GM18868 (cell line): ENCODE data around the gene LILRB4.
"Not testable (repeated sequence)": the region's sequence is repeated elsewhere in the genome, so short reads cannot be mapped to it uniquely, and the experiment has no call there.

Experiments
- ATAC-seq: cut with Tn5 transposase; IDR thresholded peaks from one replicate; pipeline ENCODE4 v1.9.1; 2021; ENCODE audit warnings: mild to moderate bottlenecking, moderate library complexity; ENCODE audit not compliant: unreplicated experiment

LILRB4 gene

GRCh38 chr19:54648129-54648528 lies 14.7 kb upstream of the LILRB4 start:
- ATAC-seq, result no peak

DNA sequence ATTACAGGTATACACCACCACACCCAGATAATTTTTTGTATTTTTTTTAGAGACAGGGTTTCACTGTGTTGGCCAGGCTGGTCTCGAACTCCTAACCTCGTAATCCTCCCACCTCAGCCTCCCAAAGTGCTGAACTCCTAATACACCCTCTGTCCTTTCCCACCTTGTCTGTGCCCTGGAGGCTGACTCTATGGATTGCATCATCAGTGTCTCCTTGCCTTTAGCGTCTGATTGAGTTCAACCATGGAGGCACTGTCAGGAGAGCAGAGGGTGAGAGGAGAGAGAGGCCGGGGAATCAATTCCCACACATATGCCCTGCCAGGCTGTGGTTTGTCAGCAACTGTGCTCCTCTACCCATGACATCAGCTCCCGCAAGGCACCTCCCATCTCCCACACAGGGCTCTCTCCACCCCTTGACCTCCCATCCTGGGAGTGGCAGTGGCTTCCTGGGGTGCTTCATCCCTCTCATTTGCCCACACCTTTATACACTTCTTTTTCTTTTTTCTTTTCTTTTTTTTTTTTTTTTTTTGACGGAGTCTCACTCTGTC lies 12.6 kb upstream of the LILRB4 start:
- no peak for ATAC-seq

DNA sequence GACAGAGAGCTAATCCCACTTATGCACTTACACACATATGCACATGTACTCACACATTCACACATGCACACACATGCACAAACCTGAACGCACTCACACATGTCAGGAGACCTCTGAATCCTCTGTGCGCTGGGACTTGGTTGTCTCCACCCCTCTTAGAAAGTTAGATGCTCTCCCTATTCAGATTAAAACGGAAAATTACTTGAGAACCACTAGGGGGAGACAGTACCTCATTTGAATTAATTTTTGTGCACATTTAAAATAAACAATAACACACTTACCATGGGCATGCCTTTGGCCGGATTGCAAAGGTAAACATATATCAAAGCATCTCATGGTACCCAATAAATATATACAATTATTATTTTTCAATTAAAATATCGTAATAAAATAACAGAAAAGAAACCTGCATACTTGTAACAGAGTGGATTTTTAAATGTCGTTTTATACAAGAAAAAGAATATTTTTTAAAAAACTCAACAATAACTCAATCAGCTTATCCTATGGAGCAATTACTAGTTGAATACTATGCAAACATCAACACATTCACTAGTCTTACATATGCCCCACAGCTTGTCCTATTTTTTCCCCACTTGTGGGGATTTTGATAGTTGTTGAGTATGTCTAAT lies 9.5 kb upstream of the LILRB4 start:
- no peak for ATAC-seq

GRCh38 chr19:54654447-54655321 lies 8.1 kb upstream of the LILRB4 start:
- ATAC-seq, result no peak

GRCh38 chr19:54659300-54659699 lies 3.5 kb upstream of the LILRB4 start:
- no peak for ATAC-seq

GRCh38 chr19:54660306-54660705 lies 2.5 kb upstream of the LILRB4 start:
- ATAC-seq, result no peak

GRCh38 chr19:54660964-54661363 lies 1.8 kb upstream of the LILRB4 start:
- no peak for ATAC-seq

GRCh38 chr19:54661846-54662481 lies 821 bp upstream of the LILRB4 start:
- ATAC-seq, result no peak

GRCh38 chr19:54665530-54665929 lies 2.7 kb downstream of the LILRB4 start:
- no peak for ATAC-seq

GRCh38 chr19:54667217-54667616 lies 4.4 kb downstream of the LILRB4 start:
- ATAC-seq, result no peak

GRCh38 chr19:54668353-54668752 lies 5.6 kb downstream of the LILRB4 start:
- ATAC-seq, result no peak

DNA sequence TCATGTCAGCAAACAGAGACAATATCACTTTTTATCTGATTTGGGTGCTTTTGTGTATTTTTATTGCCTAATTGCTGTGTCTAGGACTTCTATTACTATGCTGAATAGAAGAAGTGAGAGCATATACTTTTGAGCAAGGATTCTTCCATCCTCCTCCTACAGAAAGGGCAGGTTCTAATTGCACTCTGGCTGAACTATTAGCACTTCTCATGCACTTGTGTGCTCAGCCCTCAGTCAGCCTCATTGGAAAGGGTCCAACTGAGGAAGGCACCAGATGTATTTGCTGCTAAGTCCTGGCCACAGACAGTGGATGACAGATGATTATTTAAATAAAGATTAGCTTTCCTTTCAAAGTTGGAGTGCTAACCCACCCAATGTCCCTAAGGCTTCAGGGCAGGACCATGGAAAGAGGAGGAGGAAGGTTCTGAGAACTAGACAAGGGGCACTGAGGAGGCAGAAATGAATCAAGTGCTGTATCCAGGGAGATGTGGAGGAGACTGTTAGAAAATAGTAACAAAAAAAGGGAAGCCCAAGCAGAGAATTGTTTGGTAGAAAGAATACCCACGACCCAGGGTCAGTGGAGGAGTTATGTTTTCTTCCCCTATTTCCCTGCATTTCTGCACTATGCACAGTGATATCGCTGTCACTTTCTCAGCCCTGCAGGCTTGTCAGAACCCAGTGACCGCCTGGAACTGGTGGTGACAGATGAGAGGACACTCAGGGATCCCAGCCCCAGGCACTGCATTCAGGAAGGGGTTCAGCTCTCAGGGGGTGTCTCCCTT lies 8.0 kb downstream of the LILRB4 start:
- no peak for ATAC-seq

DNA sequence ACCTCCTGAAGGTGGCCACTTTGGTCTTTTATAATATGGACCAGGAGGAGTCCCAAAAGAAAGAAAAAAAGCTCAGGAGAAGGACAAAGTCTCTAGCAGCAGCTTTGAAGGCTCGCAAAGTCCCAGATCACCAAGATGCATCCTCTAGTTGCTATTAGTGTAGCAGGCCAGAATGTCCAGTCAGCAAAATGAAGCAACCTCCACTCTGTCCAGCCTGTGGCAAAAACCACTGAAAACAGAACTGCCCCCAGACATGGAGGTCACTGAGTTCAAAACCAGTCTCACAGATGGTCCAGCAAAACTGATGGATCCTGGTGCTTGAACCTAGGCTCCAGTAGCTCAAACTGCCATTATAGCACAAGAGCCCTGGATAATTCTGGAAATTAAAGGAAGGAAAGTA lies 10.4 kb downstream of the LILRB4 start:
- no peak for ATAC-seq

- no peak for ATAC-seq
Observed at GRCh38 chr19:54674021-54674617, 11.3 kb downstream of the LILRB4 start.

DNA sequence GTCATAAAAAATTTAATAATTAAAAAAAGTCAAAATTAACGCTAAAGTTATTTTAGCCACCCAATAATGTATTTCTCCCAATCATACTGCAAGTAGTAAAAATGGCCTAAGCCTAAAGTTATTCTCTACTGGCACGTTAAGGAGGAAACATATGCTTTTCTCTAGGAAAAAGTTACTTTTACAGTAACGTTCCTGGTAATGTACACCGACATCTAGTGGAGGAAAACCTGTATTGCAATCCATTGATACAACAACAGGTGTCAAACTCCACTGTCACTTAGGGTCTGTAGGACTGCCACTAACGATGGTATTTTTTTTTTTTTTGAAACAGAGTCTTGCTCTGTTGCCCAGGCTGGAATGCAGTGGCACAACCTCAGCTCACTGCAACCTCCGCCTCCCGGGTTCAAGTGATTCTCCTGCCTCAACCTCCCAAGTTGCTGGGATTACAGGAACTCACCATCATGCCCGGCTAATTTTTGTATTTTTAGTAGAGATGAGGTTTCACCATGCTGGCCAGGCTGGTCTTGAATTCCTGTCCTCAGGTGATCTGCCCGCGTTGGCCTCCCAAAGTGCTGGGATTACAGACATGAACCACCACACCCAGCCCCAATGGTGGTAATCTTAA lies 13.5 kb downstream of the LILRB4 start:
- ATAC-seq, result not testable (repeated sequence)

GRCh38 chr19:54677217-54677616 lies 14.4 kb downstream of the LILRB4 start:
- no peak for ATAC-seq

- not testable (repeated sequence) for ATAC-seq
Observed at GRCh38 chr19:54681596-54681995, 18.8 kb downstream of the LILRB4 start.

DNA sequence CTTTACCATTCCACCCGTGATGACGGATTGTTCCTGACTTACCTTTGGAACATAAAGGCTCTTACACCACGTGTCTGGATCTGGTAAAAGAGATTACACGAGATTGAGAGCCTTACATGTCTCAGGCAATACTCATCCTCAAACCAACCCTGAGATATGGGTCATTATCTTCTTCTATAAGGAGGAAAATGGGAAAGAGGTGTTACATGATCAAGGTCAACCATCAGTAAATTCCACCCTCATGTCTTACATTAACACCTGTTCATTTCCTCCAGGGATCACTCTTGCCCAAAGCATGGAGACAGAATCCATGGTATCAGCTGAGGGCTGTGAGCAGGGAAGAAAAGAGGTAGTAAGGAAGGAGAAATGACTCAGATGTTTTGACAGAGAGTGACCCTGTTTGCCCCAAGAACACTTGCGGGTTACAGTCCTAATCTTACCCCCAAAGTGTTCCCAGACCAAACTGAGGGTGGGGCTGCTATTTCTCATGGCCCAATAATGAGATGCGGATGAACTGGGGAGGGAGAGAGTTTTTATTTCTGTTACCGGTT lies 19.6 kb downstream of the LILRB4 start:
- no peak for ATAC-seq

DNA sequence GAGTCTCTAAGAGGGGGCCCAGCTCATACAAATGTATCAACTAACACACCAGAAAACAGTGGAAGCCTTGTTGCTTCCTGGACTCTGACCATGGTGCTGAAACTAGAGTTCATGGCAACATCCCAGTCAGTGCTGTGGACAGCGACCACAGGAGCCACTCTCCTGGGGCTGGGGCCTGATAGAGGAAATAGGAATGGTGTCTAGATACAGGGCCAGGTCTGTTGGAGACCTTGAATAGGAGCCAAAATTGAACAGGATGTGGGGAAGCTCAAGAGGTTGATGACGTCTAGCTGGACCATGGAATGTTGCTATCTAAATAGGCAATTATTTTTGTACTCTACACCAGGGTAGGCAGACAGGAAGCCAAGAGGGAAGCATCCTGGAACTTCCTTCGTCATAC lies 21.7 kb downstream of the LILRB4 start:
- no peak for ATAC-seq
